H1 (cell line): Measurements from ENCODE around the gene GRIFIN. TPM values are rescaled to one million over a fixed set of nuclear protein-coding genes. Genes with fewer than 3 reads are reported as not detected.

Experiments used
- CTCF ChIA-PET: fragments of 300-600 bp; sonication (Branson Sonifier 250); formaldehyde crosslinking; loops from one replicate; lab custom pipeline; 2021; ENCODE audit not compliant: partially characterized antibody; lab: Charles Lee
- POLR2A ChIA-PET: fragments of 300-600 bp; sonication (Branson Sonifier 250); formaldehyde crosslinking; loops from one replicate; lab custom pipeline; 2021; ENCODE audit warnings: inconsistent platforms; ENCODE audit not compliant: partially characterized antibody; lab: Charles Lee
- DNase-seq, 2 experiments: peaks; one replicate each; pipeline versions ENCODE4 v3.0.0 to v3.0.0-alpha.2; 2010 to 2022; ENCODE audit warnings: low spot score in 2 of 2, low read depth in 1 of 2, mixed read lengths in 1 of 2
- FAIRE-seq: peaks from 2 replicates; lab custom pipeline; 2011; peaks lifted over from hg19 to GRCh38; lab: Jason Lieb, UNC
- H2AFZ ChIP-seq: 2 replicates; pipeline ENCODE4 v1.8.1; 2012; ENCODE audit warnings: low read length, inconsistent platforms
- H2AK5ac ChIP-seq: 2 replicates; pipeline ENCODE4 v1.6.1; 2013; ENCODE audit warnings: low read depth, low read length
- H2BK120ac ChIP-seq: replicated peaks from 2 replicates; pipeline ENCODE3; 2013; ENCODE audit warnings: low read depth, low read length, inconsistent platforms
- H2BK12ac ChIP-seq: 2 replicates; pipeline ENCODE4 v1.6.1; 2013; ENCODE audit warnings: low read depth, low read length
- H2BK15ac ChIP-seq: 2 replicates; pipeline ENCODE4 v1.6.1; 2013; ENCODE audit warnings: low read length
- H2BK20ac ChIP-seq: 2 replicates; pipeline ENCODE4 v1.6.1; 2013; ENCODE audit warnings: low read length
- H2BK5ac ChIP-seq: 2 replicates; pipeline ENCODE4 v1.6.1; 2013; ENCODE audit warnings: low read depth, low read length
- H3K14ac ChIP-seq: 2 replicates; pipeline ENCODE4 v1.6.1; 2013; ENCODE audit warnings: inconsistent platforms; ENCODE audit not compliant: insufficient read length
- H3K18ac ChIP-seq: 2 replicates; pipeline ENCODE4 v1.6.1; 2013; ENCODE audit warnings: low read length; ENCODE audit errors: extremely low read depth
- H3K23ac ChIP-seq: 2 replicates; pipeline ENCODE4 v1.6.1; 2013; ENCODE audit warnings: inconsistent platforms; ENCODE audit not compliant: insufficient read length
- H3K23me2 ChIP-seq: 2 replicates; pipeline ENCODE4 v1.6.1; 2013; ENCODE audit warnings: low read depth, low read length
- H3K27ac ChIP-seq: 2 replicates; pipeline ENCODE4 v1.6.1; 2011; ENCODE audit warnings: low read depth, low read length, inconsistent platforms
- H3K27me3 ChIP-seq, 4 experiments: replicated peaks in 1 of 4; 1 replicate in 1 of 4; 2 replicates in 3 of 4; pipeline versions ENCODE4 v1.6.1 to v1.8.1; 2011 to 2013; ENCODE audit warnings: low read length in 3 of 4, mild to moderate bottlenecking in 3 of 4, inconsistent platforms in 2 of 4, mixed read lengths in 2 of 4, moderate library complexity in 1 of 4; ENCODE audit not compliant: control insufficient read depth in 3 of 4, insufficient read depth in 3 of 4; ENCODE audit errors: extremely low read depth in 1 of 4
- H3K36me3 ChIP-seq, 4 experiments: 2 replicates each; pipeline versions ENCODE4 v1.6.1 to v1.8.1; 2011 to 2013; ENCODE audit warnings: mild to moderate bottlenecking in 4 of 4, low read length in 3 of 4, moderate library complexity in 2 of 4, control low read depth in 1 of 4, inconsistent platforms in 1 of 4; ENCODE audit not compliant: insufficient read depth in 4 of 4, control insufficient read depth in 2 of 4
- H3K4ac ChIP-seq: replicated peaks from 2 replicates; pipeline ENCODE3; 2013; ENCODE audit warnings: low read length, low read depth, mixed read lengths, inconsistent platforms; ENCODE audit not compliant: insufficient read length
- H3K4me1 ChIP-seq, 4 experiments: replicated peaks in 1 of 4; 1 replicate in 1 of 4; 2 replicates in 3 of 4; pipeline versions ENCODE4 v1.6.1 to v1.8.1; 2011 to 2013; ENCODE audit warnings: low read length in 3 of 4, inconsistent platforms in 2 of 4, mixed read lengths in 1 of 4; ENCODE audit not compliant: insufficient read depth in 4 of 4, control insufficient read depth in 3 of 4
- H3K4me2 ChIP-seq, 2 experiments: 2 replicates each; pipeline versions ENCODE4 v1.6.1 to v1.8.1; 2011 to 2013; ENCODE audit warnings: low read depth in 2 of 2, low read length in 2 of 2, control low read depth in 1 of 2, inconsistent platforms in 1 of 2, mild to moderate bottlenecking in 1 of 2; ENCODE audit not compliant: insufficient read depth in 1 of 2
- H3K4me3 ChIP-seq, 4 experiments: fragments of 200-600, 300-600 bp in 1 of 4; sonication (generic), shearing (Covaris generic), sonication (Bioruptor Twin) in 1 of 4; 2 replicates each; pipeline versions ENCODE4 v1.5.1 to v1.8.1; 2011 to 2016; ENCODE audit warnings: low read length in 4 of 4, low read depth in 3 of 4, control low read depth in 2 of 4, inconsistent platforms in 2 of 4, mild to moderate bottlenecking in 2 of 4, mixed read lengths in 1 of 4, moderate library complexity in 1 of 4; ENCODE audit not compliant: insufficient read depth in 2 of 4; ENCODE audit errors: extremely low read depth in 1 of 4
- H3K56ac ChIP-seq: replicated peaks from 2 replicates; pipeline ENCODE3; 2013; ENCODE audit warnings: low read depth, mild to moderate bottlenecking, mixed read lengths, low read length, inconsistent platforms; ENCODE audit not compliant: insufficient read length
- H3K79me1 ChIP-seq: 2 replicates; pipeline ENCODE4 v1.6.1; 2013; ENCODE audit warnings: low read depth, low read length, control low read depth
- H3K79me2 ChIP-seq, 2 experiments: 2 replicates each; pipeline versions ENCODE4 v1.6.1 to v1.8.1; 2012 to 2013; ENCODE audit warnings: low read length in 2 of 2, mild to moderate bottlenecking in 2 of 2, inconsistent platforms in 1 of 2; ENCODE audit not compliant: insufficient read depth in 2 of 2, control insufficient read depth in 1 of 2
- H3K9ac ChIP-seq, 4 experiments: replicated peaks in 1 of 4; 1 replicate in 1 of 4; 2 replicates in 3 of 4; pipeline versions ENCODE4 v1.6.1 to v1.8.1; 2011 to 2013; ENCODE audit warnings: low read depth in 3 of 4, low read length in 3 of 4, control low read depth in 2 of 4, mild to moderate bottlenecking in 2 of 4, moderate library complexity in 2 of 4, inconsistent platforms in 1 of 4; ENCODE audit errors: extremely low read depth in 1 of 4
- H3K9me3 ChIP-seq, 2 experiments: 2 replicates each; pipeline versions ENCODE4 v1.6.1 to v1.8.1; 2012 to 2013; ENCODE audit warnings: mild to moderate bottlenecking in 2 of 2, moderate library complexity in 2 of 2, control low read depth in 1 of 2, inconsistent platforms in 1 of 2, low read depth in 1 of 2, low read length in 1 of 2, mixed read lengths in 1 of 2; ENCODE audit not compliant: insufficient read depth in 2 of 2
- H4K20me1 ChIP-seq, 2 experiments: replicated peaks in 1 of 2; 2 replicates each; pipeline versions ENCODE3 to v1.8.1; 2011 to 2013; ENCODE audit warnings: inconsistent platforms in 2 of 2, low read length in 2 of 2, mild to moderate bottlenecking in 1 of 2; ENCODE audit not compliant: insufficient read depth in 2 of 2, control insufficient read depth in 1 of 2
- H4K5ac ChIP-seq: 2 replicates; pipeline ENCODE4 v1.6.1; 2013; ENCODE audit warnings: low read length, low read depth, mixed read lengths, inconsistent platforms; ENCODE audit not compliant: insufficient read length
- H4K8ac ChIP-seq: 2 replicates; pipeline ENCODE4 v1.8.0; 2013; ENCODE audit warnings: mild to moderate bottlenecking, moderate library complexity, low read length, inconsistent platforms; ENCODE audit not compliant: insufficient read depth; ENCODE audit errors: extremely low read depth
- H4K91ac ChIP-seq: replicated peaks from 2 replicates; pipeline ENCODE3; 2013; ENCODE audit warnings: low read length, mixed read lengths, inconsistent platforms; ENCODE audit not compliant: insufficient read length
- CBX8 ChIP-seq: fragments of 300-800, 300-1000 bp; sonication (generic); IDR thresholded peaks from 2 replicates; pipeline ENCODE4 v1.7.1; 2016; ENCODE audit warnings: low read depth, low read length, borderline replicate concordance
- CHD1 ChIP-seq: IDR thresholded peaks from 2 replicates; pipeline ENCODE4 v1.6.1; 2012; ENCODE audit warnings: low read depth, low read length, improper control_type of control experiment
- E2F6 ChIP-seq: IDR thresholded peaks from 2 replicates; pipeline ENCODE4 v1.6.1; 2012; ENCODE audit warnings: inconsistent platforms
- KDM4A ChIP-seq: IDR thresholded peaks from one replicate; pipeline ENCODE4 v1.7.1; 2012; ENCODE audit warnings: low read depth, mild to moderate bottlenecking, moderate library complexity, low read length, inconsistent platforms; ENCODE audit not compliant: severe bottlenecking
- SIRT6 ChIP-seq: IDR thresholded peaks from one replicate; pipeline ENCODE4 v1.7.1; 2012; ENCODE audit warnings: low read length, inconsistent platforms
- SRF ChIP-seq: IDR thresholded peaks from 2 replicates; pipeline ENCODE4 v1.6.1; 2011; ENCODE audit warnings: mild to moderate bottlenecking, low read depth, low read length, moderate library complexity
- SUZ12 ChIP-seq: fragments of 200-600 bp; sonication (generic); IDR thresholded peaks from 2 replicates; pipeline ENCODE4 v1.6.1; 2012; ENCODE audit warnings: mild to moderate bottlenecking, inconsistent platforms, low read length, moderate library complexity, mixed read lengths
- WGBS, 2 experiments: shearing (Covaris generic) in 1 of 2; methylation state at CpG; one replicate each; pipeline versions ENCODE4 v1.1.6 to v1.1.7; 2013 to 2015; ENCODE audit warnings: low lambda C conversion rate in 2 of 2, mixed read lengths in 2 of 2, inconsistent platforms in 1 of 2, low coverage in 1 of 2, missing lambda C conversion rate in 1 of 2; ENCODE audit not compliant: insufficient replicate concordance in 2 of 2, insufficient coverage in 1 of 2, insufficient read length in 1 of 2; ENCODE audit errors: extremely low coverage in 1 of 2, missing lambda C conversion rate in 1 of 2; 5-methylcytosine and 5-hydroxymethylcytosine counted together
- polyA plus RNA-seq, 7 experiments: library from polyadenylated mRNA; depleted of rRNA in 3 of 7; stranded (reverse) in 5 of 7; unstranded in 2 of 7; fragments of >200 nt in 5 of 7; fragments of 200-250 nt in 2 of 7; gene quantifications; 1 replicate in 5 of 7; 2 replicates in 1 of 7; 4 replicates in 1 of 7; pipeline versions ENCODE4 v1.2.1 to v1.2.3, GENCODE V29; 2011 to 2013; ENCODE audit warnings: missing spikeins in 2 of 7, mixed read lengths in 2 of 7
- total RNA-seq: library from RNA; stranded (reverse); fragmentation: NEBNext Ultra II Directional; extraction: Animal tissue kit (Norgen Biotek cat#: 25700); gene quantifications from 2 replicates; pipeline ENCODE4 v1.2.1, GENCODE V29; 2021

GRIFIN gene
- total and polyA plus RNA-seq, 2 of the 8 experiments (the other 6 are each of a cell fraction or from before 2014, with no cell fraction given) = not detected

- H3K4ac ChIP-seq = no peak overlapping the region
- no peak overlapping the region for H2BK12ac ChIP-seq
- no peak overlapping the region; the same call in 1 of the 2 replicates for H2BK20ac ChIP-seq
- H4K20me1 ChIP-seq = peaks cover 0 to 4% of the 10 kb centered on the region in 2 experiments
- no peak overlapping the region for H3K23ac ChIP-seq
- no peak overlapping the region for H4K5ac ChIP-seq
- H3K56ac ChIP-seq = no peak overlapping the region
- no peak overlapping the region for H4K91ac ChIP-seq
- no peak overlapping the region for H2AFZ ChIP-seq
- H2BK5ac ChIP-seq = 0 out of 2 replicates have a peak overlapping the region, but pooled peaks have one; percentile 44
- H2AK5ac ChIP-seq = peak overlapping the region; percentile 17; the same call in 1 of the 2 replicates
- H3K27ac ChIP-seq = no peak overlapping the region
- POLR2A ChIA-PET = interaction anchor here (1.3 kb wide), 1 partner anchor 12 kb away, joined by 3 read pairs; no protein-coding TSS in a partner anchor
- no peaks in the 10 kb centered on the region for H3K9me3 ChIP-seq
- H3K18ac ChIP-seq = no peak overlapping the region
- H4K8ac ChIP-seq = no peak overlapping the region
- H2BK15ac ChIP-seq = peak overlapping the region; percentile 40; the same call in 1 of the 2 replicates
- no peak overlapping the region for H3K4me2 ChIP-seq
- H2BK120ac ChIP-seq = no peak overlapping the region
- peaks cover 12% of the 10 kb centered on the region; the same call in 1 of the 2 replicates for H3K23me2 ChIP-seq
- no peak for FAIRE-seq
- DNase-seq = no peak
- H3K79me1 ChIP-seq = no peaks in the 10 kb centered on the region
- H3K27me3 ChIP-seq = peaks cover 0 to 5% (median 0%) of the 10 kb centered on the region in 4 experiments; a peak in 3 of 7 replicates
- H3K4me3 ChIP-seq = no peak overlapping the region
- H3K4me1 ChIP-seq = peaks cover 0 to 20% (median 12%) of the 10 kb centered on the region in 4 experiments; a peak in 6 of 7 replicates
- 85% methylated on average over 3 of the region's 3 CpGs; no CpG with 5 or more reads in 1 of the 2 experiments for WGBS, 2 experiments
- no peak overlapping the region for H3K9ac ChIP-seq
- no peaks in the 10 kb centered on the region for H3K79me2 ChIP-seq
- no peaks in the 10 kb centered on the region for H3K36me3 ChIP-seq
- CTCF ChIA-PET = interaction anchor here (1.2 to 1.7 kb wide), 3 partner anchors 10 to 24 kb away, joined by 3 to 5 read pairs (median 3); no protein-coding TSS in a partner anchor
- no peak overlapping the region for H3K14ac ChIP-seq
- no peak for TF ChIP-seq CHD1
- no peak for TF ChIP-seq KDM4A
- no peak for TF ChIP-seq SUZ12
- TF ChIP-seq E2F6 = no peak
- TF ChIP-seq CBX8 = no peak
- no peak for TF ChIP-seq SIRT6
- TF ChIP-seq SRF = no peak
Measured at GRCh38 chr7:2512713-2513112, 36.5 kb upstream of the GRIFIN start.
